Measurements from ENCODE around the gene MS4A15. TPM values are rescaled to one million over a fixed set of nuclear protein-coding genes. Genes with fewer than 3 reads are reported as not detected.
A peak's percentile ranks its signal among the peaks of the same experiment; 100 is the strongest.

Gene MS4A15
- total and polyA plus RNA-seq, 2 experiments from 2014 or later = not detected

GRCh38 chr11:60777106-60777505 is 20.4 kb downstream of the MS4A15 start:
- no peak for DNase-seq (ENCODE audit: low read depth in 1 of 2, low spot score in 1 of 2)
- no peaks in the 10 kb centered on the region for H3K27me3 ChIP-seq
- no peak overlapping the region for H3K27ac ChIP-seq
- H3K4me1 ChIP-seq (ENCODE audit: low read depth) = no peaks in the 10 kb centered on the region
- no peaks in the 10 kb centered on the region for H3K9me3 ChIP-seq (ENCODE audit: low read depth)
- H3K36me3 ChIP-seq = no peaks in the 10 kb centered on the region
- H3K4me3 ChIP-seq = no peak overlapping the region
- TF ChIP-seq CTCF (IDR thresholded peaks at IDR 0.05; ENCODE audit: low read depth, low read length) = no peak

GRCh38 chr11:60777572-60777971 is 20.9 kb downstream of the MS4A15 start:
- no peak overlapping the region for H3K4me3 ChIP-seq
- H3K4me1 ChIP-seq (ENCODE audit: low read depth) = no peaks in the 10 kb centered on the region
- no peaks in the 10 kb centered on the region for H3K36me3 ChIP-seq
- H3K27me3 ChIP-seq = no peaks in the 10 kb centered on the region
- H3K9me3 ChIP-seq (ENCODE audit: low read depth) = no peaks in the 10 kb centered on the region
- peak in 1 of 2 donors; percentile 84 for DNase-seq (ENCODE audit: low read depth in 1 of 2, low spot score in 1 of 2)
- TF ChIP-seq CTCF (IDR thresholded peaks at IDR 0.05; ENCODE audit: low read depth, low read length) = no peak
- no peak overlapping the region for H3K27ac ChIP-seq

GRCh38 chr11:60780065-60780464 is 23.4 kb downstream of the MS4A15 start:
- TF ChIP-seq CTCF (IDR thresholded peaks at IDR 0.05; ENCODE audit: low read depth, low read length) = no peak
- no peak for DNase-seq (ENCODE audit: low read depth in 1 of 2, low spot score in 1 of 2)

GRCh38 chr11:60780774-60781173 is 24.1 kb downstream of the MS4A15 start:
- Histone ChIP-seq H3K36me3 (no peaks in the 10 kb centered on the region), H3K4me3 (no peak overlapping the region), H3K27me3 (no peaks in the 10 kb centered on the region), H3K4me1 (ENCODE audit: low read depth) (no peaks in the 10 kb centered on the region), H3K27ac (no peak overlapping the region), H3K9me3 (ENCODE audit: low read depth) (no peaks in the 10 kb centered on the region)
- DNase-seq (ENCODE audit: low read depth in 1 of 2, low spot score in 1 of 2) = no peak
- no peak for TF ChIP-seq CTCF (IDR thresholded peaks at IDR 0.05; ENCODE audit: low read depth, low read length)

More at GRCh38 chr11:60780065-60780464, 23.4 kb downstream of the MS4A15 start:
- H3K27ac ChIP-seq = no peak overlapping the region
- H3K36me3 ChIP-seq = no peaks in the 10 kb centered on the region
- H3K4me3 ChIP-seq = no peak overlapping the region
- no peaks in the 10 kb centered on the region for H3K4me1 ChIP-seq (ENCODE audit: low read depth)
- no peaks in the 10 kb centered on the region for H3K9me3 ChIP-seq (ENCODE audit: low read depth)
- no peaks in the 10 kb centered on the region for H3K27me3 ChIP-seq

- no peaks in the 10 kb centered on the region for H3K27me3 ChIP-seq
- no peak for DNase-seq (ENCODE audit: low read depth in 1 of 2, low spot score in 1 of 2)
- H3K4me3 ChIP-seq = no peak overlapping the region
- no peaks in the 10 kb centered on the region for H3K36me3 ChIP-seq
- no peaks in the 10 kb centered on the region for H3K4me1 ChIP-seq (ENCODE audit: low read depth)
- no peak overlapping the region for H3K27ac ChIP-seq
- TF ChIP-seq CTCF (IDR thresholded peaks at IDR 0.05; ENCODE audit: low read depth, low read length) = no peak
- H3K9me3 ChIP-seq (ENCODE audit: low read depth) = no peaks in the 10 kb centered on the region
Observed at GRCh38 chr11:60781286-60781980, 24.8 kb downstream of the MS4A15 start.
